GM21786 (cell line): ENCODE data around the gene C1QTNF1.

ENCODE experiments used
- ATAC-seq: cut with Tn5 transposase; IDR thresholded peaks from one replicate; pipeline ENCODE4 v1.9.1; 2021; ENCODE audit not compliant: unreplicated experiment

Gene C1QTNF1

DNA sequence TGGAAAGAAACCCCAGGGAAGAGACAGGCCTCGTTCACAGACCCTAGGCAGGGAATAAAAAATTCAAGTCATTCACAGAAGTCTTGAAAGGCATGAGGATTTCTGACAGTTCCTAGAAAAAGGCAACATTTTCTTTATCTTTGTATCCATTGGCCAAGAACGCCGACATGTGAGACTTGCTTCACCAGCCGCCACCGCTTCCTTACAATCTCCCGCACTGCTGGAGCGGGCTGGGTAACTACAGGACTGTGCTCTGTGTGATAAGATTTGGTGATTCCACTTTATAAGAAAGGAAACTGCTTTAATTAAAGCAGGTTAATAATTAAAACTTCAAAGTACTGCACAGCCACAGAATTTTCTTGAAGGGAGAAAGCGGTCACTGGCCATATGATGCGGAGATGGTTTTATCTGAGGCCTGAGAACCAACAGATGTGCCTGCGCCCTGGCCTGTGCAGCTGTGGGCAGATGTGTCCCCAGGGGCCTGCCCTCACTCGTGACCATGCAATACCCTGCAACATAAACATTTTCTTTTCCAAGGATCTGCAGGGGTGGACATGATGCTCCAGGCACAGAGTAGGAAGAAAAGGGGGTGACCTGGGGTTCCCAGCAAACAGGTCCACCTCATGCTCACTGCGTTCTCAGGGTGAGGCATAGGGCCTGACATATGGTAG, 31.3 kb upstream of the C1QTNF1 start:
- ATAC-seq = no peak

DNA sequence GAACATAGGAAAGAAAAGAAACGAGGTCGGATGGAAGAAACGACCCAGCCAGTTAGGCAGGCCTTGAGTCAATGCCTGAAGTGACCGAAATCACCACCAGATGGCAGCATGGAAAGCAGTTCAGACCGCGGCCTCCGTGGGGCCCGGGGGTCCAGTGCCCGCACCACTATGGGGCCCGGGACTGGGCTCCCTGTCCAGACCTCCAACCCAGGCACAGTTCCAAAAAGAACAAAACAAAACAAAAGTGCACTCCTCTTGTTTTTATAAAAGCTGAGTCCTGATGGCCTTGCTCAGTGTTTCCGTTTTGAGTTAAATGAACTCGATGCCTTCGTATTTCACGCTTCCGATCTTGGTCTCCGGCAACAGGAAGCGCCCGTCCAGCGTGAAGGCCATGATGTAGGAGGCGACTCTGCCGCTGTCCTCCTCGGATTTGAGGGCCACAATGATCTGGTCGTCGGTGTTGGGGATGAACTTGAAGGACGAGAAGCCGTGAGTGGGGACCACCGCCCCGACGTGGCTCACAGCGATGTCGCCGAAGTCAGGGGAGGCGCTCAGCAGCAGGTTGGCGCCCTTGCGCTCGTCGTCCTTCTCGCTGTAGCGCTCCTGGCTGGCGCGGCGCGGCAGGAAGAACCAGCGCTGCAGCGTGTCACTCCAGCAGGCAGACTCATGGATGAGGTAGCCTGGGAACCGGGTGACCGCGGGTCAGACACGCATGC, 30.6 kb upstream of the C1QTNF1 start:
- ATAC-seq = no peak

DNA sequence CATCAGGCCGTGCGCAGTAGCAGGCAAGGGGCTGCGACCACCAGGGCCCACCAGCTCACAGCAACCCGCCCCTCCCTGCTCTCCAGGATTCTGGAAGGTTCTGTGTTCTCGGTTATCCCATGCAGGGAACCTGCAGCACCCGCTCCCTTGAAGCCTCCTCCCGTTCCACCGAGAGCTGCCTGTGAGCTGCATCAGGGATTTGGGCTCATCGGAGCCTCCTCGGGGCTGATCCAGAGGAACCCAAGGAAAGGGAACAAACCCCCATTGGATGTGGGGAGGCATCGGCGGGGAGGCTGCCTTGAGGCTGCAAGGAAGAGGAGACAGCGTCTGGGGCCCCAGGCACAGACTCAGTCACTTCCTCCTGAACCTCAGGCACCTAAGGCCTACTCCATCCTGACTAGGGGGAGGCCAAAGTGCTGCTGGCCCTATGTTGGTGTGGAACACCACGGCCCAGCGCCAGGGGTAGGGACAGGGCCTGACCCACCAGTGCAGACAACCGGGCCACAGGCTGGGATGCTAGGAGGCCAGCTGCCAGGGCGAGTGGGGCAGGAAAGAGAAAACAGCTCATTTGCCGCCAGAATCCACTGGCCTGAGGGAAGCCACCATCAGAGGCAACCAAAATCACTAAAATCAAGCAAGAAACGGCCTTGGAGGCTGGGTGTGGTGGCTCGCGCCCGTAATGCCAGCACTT, 29.8 kb upstream of the C1QTNF1 start:
- ATAC-seq = no peak

DNA sequence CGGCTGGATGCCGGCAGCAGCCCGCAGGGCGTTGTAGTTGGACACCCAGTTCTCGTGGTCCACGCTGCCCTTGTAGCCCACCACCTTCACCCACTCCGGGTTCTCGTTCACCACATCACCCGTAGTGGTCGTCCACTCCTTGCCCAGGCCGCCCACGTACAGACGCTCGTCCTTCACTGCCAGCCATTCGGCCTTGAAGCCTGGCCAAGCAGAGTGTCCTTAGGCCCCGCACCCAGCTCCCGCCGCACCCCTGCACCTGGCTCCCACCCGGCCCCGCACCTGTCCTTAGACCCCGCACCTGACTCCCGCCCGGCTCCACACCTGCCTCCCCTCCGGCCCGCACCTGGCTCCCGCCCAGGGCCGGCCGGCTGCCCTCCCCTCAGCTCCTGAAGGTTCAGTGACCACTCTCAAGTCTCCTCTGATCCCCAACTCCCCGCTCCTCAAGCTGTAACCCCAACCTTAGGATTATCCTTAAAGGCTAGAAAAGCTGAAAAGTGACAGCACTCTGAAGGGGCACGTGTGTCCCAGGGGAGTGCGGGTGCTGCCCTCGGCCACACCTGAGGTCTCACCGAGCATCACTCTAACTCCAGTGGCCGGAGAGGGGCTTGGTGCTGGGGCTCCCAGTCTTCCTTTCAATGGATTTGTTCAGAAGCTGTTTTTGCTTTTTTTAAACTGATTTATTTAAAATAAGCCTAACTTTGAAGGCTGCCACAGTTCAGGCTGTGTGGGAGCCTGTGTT, 28.8 kb upstream of the C1QTNF1 start:
- no peak for ATAC-seq

DNA sequence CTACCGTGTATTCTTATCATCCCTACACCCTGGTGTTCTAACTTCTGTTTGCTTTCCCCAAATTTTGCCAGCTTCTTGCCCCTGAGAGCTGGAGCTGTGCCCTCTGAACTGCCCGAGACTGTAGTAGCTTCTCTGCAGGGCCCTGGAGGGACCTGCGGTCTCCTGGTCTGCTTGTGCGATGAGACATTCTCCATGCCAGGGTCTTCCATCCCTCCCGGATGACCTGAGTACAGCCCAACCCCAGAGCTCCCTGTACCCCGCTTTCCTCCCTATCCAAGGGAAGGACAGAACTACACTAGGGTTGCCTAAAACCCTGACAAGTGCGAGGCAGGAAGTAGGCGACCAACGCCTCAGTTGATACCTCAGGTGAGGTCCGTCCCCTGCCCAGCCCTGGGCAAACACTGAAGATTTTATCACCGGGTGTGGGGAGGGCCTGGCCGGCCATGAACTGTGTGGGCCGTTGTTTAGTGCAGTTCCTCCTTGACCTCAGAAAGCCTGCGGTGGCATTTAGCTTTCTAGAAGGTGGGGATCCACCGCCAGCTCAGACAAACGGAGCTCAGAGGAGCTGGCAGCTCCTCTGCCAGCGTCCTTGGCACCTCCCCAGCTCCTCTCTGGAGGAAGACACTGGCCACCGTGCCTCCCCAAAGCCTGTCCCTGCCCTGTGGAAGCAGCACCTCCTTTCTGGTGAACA, 28.1 kb upstream of the C1QTNF1 start:
- no peak for ATAC-seq

DNA sequence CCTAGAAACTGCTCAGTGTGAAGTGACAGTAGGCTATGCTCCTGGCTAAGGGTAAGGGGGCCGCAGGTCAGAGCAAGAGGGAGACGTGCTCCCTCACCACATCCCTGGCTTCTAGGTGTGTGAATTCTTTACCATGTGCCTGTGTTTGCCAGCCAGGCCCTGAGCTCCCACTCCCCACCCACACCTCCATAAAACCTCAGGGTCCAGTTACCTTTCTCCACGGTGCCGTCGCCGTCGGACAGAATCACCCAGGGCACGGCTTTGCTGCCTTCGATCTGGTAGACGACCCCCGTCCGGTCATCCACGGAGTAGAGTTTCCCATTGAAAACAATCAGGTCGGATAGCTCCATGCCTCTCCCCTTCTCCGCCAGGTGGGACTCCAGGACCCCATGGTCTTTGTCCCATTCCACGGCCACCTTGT, 27.2 kb upstream of the C1QTNF1 start:
- no peak for ATAC-seq

DNA sequence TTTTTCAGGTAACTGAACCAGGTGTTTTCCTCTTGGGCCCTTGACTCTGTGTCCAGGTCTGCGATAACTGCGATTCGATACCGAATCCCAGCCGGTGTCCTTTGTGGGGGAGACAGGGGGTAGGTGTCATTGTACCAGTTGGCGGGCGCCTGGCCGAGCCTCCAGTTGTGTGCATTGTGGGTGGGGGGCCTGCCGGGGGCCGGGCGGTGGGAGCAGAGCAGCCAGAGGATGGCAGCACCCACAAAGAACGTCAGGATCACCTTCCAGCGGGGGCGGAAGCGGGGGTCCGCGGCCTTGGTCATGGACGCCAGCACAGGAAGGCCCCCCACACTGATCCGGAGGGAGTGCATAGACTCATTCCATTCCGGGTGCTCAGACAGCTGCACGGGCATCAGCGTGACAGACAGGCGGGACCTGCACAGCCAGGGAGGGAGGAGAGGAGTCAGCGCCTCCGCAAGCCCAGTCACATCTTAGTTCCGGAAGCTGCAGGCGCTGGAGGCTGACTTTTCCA, 26.7 kb upstream of the C1QTNF1 start:
- no peak for ATAC-seq

DNA sequence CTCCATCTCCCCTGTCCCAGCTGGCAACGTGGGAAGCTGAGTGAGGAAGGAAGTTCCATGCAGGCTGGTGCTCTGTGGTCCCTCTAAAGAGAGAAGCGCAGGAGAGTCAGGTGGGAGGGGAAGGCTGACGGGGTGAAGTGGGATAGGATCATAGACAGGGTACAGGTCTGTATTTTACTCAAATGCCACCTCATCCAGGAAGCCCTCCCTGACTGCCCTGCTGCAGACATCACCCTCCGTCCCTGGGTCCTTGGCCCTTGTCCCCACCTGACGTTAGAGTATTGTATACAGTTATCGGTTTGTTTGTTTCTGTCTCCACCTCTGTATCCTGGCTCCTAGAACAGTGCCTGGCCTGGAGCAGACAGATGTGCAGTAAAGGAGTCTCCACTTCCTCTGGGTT, 26.1 kb upstream of the C1QTNF1 start:
- no peak for ATAC-seq

DNA sequence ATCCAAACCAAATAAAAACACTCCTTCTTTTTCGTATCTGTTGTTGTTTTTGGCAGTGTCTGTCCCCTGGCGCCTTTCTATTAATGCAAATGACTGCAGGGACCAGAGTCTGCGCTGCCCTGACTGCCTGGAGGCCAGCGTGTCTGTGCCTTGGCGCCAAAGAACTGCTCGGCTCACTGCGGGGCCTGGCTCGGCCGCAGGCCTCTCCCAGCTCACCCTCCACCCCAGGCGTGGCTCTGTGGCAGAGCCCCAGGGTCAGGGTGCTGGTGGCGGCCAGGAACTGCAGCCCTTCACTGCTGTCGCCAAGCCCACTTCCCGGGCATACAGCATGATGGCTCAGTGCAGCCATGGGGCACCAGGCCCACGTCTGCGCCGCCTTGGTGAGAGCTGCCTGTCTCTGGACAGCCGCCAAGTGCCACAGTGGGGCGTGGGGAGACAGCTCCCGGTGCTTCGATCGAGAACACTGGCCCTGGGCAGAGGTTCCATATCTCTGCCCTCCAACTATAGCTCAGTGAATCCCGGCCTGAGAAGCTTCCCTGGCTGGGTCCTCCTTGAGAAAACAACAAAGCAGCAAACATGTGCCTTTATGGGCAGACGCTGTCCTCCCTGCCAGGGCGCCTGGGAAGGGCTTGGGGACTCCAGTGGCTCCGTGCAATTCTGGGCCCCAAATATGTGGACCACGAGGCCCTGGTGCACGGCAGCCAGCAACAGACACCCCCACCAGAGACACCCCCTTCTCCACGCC, 25.5 kb upstream of the C1QTNF1 start:
- ATAC-seq = no peak

DNA sequence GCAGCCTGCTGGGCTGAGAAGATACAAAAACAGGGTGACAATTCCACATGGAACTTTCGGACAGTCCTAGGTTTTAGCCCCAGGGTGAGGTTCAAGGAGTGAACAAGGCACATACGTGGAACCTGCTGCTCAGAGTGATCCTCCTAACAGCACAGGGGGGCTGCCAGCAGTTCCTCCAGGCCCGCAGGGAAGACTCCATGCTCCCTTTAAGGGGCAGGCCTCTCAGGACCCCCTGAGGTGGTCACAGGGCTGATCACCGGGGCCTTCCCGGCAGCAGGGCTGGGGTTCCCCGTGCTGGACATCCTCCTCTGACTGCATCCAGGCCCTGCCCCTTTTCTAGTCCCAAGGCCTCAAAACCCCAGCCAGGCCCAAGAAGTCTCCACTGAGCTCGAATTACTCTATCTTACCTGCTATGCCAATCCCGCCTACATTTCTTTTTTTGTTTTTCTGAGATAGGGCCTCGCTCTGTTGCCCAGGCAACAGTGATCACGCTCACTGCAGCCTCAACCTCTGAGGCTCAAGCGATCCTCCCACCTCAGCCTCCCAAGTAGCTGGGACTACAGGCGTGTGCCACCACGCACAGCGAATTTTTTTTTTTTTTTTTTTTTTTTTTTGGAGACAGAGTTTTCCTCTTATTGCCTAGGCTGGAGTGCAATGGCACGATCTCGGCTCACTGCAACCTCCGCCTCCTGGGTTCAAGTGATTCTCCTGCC, 24.8 kb upstream of the C1QTNF1 start:
- ATAC-seq = no peak

DNA sequence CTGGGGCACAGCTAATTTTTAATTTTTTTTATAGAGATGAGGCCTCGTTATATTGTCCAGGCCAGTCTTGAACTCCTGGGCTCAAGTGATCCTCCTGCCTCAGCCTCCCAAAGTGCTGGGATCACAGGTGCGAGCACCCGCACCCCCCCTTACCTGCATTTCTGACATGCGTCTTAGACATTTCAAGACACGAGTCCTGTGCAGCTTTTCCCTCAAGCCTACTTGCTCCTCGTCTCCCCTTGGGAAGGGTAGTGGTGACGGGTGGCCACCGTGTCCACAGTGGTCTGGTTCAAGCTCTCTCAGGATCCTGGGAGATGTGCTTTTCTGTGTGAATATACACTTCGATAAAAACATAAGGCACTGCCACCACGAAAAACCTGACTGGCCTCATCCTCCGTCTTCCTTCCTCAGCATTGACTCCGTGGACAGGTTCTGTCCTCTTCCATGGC, 24.0 kb upstream of the C1QTNF1 start:
- ATAC-seq = no peak

DNA sequence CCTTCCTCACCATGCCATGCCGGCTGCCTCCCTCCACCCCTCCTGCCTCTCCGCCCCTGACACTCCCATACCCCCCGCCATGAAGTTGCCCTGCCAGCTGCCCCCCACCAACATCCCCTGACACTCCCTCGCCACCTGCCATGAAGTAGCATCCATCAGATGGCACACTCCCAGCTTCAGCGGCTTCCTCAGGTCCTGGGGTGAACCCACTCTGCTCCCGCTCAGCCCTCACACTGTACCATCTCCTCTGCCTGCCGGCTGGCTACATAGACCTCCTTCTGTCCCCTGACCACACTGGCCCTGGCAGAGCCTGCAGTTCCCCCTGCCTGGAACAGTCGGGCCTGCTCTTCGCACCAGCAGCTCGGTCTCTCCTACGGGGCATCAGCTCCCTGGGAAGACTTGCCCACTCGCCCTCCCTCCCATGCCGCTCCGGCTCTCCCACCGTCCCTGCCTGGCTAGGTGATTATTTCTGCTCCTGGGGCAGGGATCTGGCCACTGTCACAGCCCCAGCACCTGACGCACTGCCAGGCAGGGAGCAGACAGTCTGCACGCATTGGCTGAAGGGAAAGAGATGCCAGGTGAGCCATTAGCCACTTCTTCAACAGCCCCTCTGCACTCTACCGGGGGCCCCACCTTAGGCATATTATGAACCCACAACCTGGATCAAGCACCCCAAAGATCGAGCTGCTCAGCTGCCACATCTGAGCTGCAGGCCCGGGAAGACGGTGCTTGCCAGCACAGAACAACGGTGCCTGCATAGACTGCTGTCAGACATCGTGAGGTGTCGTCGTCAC, 23.4 kb upstream of the C1QTNF1 start:
- no peak for ATAC-seq

DNA sequence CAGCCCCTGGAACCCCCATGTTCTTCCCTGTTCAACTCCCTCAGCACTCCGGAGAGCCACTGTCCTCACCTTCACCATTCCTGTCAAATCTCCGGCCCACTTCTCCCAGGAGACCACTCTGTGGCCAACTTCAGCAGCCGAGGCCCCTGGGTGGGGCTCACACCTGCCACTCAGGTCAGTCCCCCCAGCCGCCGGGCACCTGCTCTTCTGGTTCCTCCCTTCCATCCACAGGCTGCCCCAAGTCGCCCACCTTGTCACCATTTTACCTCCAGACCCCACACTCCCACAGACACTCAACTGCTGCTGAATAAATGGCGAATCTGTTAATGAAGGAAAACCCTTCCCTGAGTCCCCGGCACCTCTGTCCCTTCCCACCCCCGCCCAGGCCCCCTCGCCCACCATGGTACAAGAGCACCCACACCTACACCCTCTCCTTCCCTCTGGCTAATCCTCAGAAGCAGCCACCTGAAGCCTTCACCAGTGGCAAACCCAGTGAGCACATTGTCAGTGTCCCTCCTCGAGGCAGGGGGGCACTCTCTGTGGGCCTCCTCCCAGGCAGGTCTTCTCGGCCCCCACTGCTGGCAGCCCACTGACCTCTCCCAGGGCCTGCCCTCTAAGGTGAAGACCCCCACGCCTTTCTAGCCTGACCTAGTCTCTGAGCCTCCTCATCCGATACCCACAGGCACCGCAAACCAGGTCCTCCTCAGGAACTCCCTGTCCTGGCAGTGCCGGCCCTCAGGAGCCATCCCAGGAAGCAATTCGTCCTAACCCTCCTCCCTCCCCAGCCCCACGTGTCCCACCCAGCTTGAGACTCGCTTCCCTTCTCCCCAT, 22.6 kb upstream of the C1QTNF1 start:
- ATAC-seq = no peak

DNA sequence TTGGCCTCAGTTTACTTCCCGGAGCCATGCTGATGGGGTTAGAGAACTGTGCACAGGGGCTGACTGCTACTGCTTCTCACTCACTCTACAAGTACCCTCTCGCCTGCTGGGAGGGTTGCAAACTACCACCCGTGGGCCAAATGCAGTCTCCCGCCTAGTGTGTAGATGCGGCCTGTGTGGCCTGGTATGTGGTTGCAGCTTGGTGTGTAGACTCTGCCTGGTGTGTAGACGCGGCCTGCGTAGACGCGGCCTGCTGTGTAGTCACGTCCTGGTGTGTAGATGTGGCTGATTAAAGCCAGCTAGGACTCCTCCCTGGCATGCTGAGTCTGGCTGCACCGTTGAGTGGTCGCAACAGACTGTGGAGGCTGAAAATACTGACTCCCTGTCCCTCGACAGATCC, 21.7 kb upstream of the C1QTNF1 start:
- ATAC-seq = no peak

DNA sequence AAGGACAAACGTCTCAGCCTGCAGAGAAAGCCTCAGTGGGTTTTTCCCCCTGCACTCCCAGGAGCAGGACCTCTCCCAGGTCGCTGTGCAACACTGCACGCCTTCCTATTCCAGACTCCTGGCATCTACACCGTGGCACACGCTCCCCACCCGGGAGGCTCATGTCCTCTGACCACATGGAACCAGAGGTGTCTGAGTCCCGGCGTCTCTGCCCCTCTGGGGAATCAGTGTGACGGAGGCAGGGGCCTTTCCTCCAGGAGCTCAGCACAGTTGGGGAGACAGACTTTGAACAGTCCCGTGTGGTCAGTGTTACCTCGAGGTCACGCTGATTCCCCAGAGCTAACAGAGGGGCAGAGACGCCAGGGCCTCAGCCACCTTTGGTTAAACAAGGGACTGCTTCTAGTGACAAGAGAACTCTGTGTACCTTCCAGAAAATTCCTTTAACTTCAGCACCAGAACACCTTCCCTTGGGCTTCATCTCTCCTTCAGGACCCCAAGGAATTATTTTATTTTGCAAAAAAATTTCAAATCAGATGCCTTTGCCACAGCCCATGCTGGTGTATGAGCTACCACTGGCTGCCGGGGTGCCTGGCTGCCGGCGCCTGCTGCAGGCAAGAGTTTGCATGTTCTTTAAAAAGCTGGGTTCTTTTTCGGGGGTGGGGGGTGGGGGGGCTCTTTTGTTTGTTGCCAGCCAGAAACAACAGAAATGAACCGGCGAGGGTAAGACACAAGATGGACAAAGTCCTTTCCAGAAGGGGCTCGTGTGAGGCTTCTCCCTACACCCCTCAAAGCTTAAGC, 21.0 kb upstream of the C1QTNF1 start:
- no peak for ATAC-seq

DNA sequence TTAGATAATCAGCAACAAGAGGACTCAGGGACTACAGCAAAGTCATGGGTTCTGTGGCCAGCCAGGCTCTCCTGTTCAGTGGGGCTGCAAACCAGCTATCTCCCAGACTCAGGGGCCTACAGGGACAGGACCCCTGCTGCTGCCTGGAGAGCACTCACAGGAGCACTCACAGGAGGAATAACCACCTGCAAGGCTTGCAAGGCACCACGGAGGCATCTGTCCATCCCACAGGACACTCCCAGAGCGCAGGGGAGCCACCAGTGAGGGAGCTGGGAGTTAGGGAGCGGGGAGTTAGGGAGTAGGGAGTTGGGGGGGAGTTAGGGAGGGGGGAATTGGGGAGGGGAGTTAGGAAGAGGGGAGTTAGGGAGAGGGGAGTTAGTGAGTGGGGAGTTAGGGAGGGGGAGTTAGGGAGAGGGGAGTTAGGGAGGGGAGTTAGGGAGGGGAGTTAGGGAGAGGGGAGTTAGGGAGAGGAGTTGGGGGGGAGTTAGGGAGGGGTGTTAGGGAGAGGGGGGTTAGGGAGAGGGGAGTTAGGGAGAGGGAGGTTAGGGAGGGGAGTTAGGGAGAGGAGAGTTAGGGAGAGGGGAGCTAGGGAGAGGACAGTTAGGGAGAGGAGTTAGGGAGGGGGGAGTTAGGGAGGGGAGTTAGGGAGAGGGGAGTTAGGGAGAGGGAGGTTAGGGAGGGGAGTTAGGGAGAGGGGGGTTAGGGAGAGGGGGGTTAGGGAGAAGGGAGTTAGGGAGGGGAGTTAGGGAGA, 20.1 kb upstream of the C1QTNF1 start:
- no peak for ATAC-seq
